ENCODE measurements around the gene LIG4. TPM values are rescaled to one million over a fixed set of nuclear protein-coding genes. Genes with fewer than 3 reads are reported as not detected.

The LIG4 gene
- total RNA-seq, 2 experiments from 2014 or later, result 11.0 to 15.1 TPM

GRCh38 chr13:108185223-108185622 lies 30.1 kb downstream of the LIG4 start:
- Histone ChIP-seq H3K79me2 (ENCODE audit: insufficient read depth, low read depth, low read length) (no peaks in the 10 kb centered on the region), H3K4me3 (ENCODE audit: low read depth, low read length, poor library complexity, severe bottlenecking) (no peak overlapping the region), H3K4me2 (ENCODE audit: low read length) (no peak overlapping the region), H4K20me1 (ENCODE audit: insufficient read depth, low read length) (no peaks in the 10 kb centered on the region), H2AFZ (ENCODE audit: low read length) (no peak overlapping the region), H3K27ac (ENCODE audit: low read depth, low read length, poor library complexity, severe bottlenecking) (no peak overlapping the region), H3K36me3 (ENCODE audit: insufficient read depth, low read length) (no peaks in the 10 kb centered on the region), H3K4me1 (ENCODE audit: insufficient read depth, low read length, poor library complexity, severe bottlenecking) (no peaks in the 10 kb centered on the region), H3K9me2 (ENCODE audit: insufficient read depth, low read length) (no peaks in the 10 kb centered on the region), H3K9me3 (ENCODE audit: low read length) (no peaks in the 10 kb centered on the region)
- intact Hi-C loops (cut with micrococcal nuclease; ENCODE audit: unreplicated experiment), result no loop called here
- ChIA-PET POLR2A (no interaction called here), CTCF (ENCODE audit: unreplicated experiment) (no interaction called here)
- TF ChIP-seq EZH2phosphoT487 (IDR thresholded peaks at IDR 0.05; ENCODE audit: borderline replicate concordance, low read depth, low read length) (no peak), CTCF (conservative IDR thresholded peaks at IDR 0.05; ENCODE audit: low read length) (no peak)
- DNase-seq (ENCODE audit: low spot score), result no peak
- no TSS peak for BruUV-seq (replicated peaks)

GRCh38 chr13:108182652-108183051 lies 32.7 kb downstream of the LIG4 start:
- ChIA-PET CTCF (ENCODE audit: unreplicated experiment) (no interaction called here), POLR2A (no interaction called here)
- H3K79me2 ChIP-seq (ENCODE audit: insufficient read depth, low read depth, low read length), result no peaks in the 10 kb centered on the region
- no peaks in the 10 kb centered on the region for H4K20me1 ChIP-seq (ENCODE audit: insufficient read depth, low read length)
- no peak overlapping the region for H3K4me2 ChIP-seq (ENCODE audit: low read length)
- no peak for TF ChIP-seq EZH2phosphoT487 (IDR thresholded peaks at IDR 0.05; ENCODE audit: borderline replicate concordance, low read depth, low read length)
- no peak for TF ChIP-seq CTCF (conservative IDR thresholded peaks at IDR 0.05; ENCODE audit: low read length)
- BruUV-seq (replicated peaks), result no TSS peak
- H3K27ac ChIP-seq (ENCODE audit: low read depth, low read length, poor library complexity, severe bottlenecking), result no peak overlapping the region
- H2AFZ ChIP-seq (ENCODE audit: low read length), result no peak overlapping the region
- no peaks in the 10 kb centered on the region for H3K36me3 ChIP-seq (ENCODE audit: insufficient read depth, low read length)
- no peaks in the 10 kb centered on the region for H3K4me1 ChIP-seq (ENCODE audit: insufficient read depth, low read length, poor library complexity, severe bottlenecking)
- intact Hi-C loops (cut with micrococcal nuclease; ENCODE audit: unreplicated experiment), result no loop called here
- H3K9me3 ChIP-seq (ENCODE audit: low read length), result no peaks in the 10 kb centered on the region
- H3K4me3 ChIP-seq (ENCODE audit: low read depth, low read length, poor library complexity, severe bottlenecking), result no peak overlapping the region
- no peaks in the 10 kb centered on the region for H3K9me2 ChIP-seq (ENCODE audit: insufficient read depth, low read length)
- DNase-seq (ENCODE audit: low spot score), result no peak

GRCh38 chr13:108178078-108178477 lies 37.3 kb downstream of the LIG4 start:
- H3K9me3 ChIP-seq (ENCODE audit: low read length), result no peaks in the 10 kb centered on the region
- H3K4me3 ChIP-seq (ENCODE audit: low read depth, low read length, poor library complexity, severe bottlenecking), result no peak overlapping the region
- no peak for DNase-seq (ENCODE audit: low spot score)
- no peaks in the 10 kb centered on the region for H3K9me2 ChIP-seq (ENCODE audit: insufficient read depth, low read length)
- H2AFZ ChIP-seq (ENCODE audit: low read length), result no peak overlapping the region
- H3K27ac ChIP-seq (ENCODE audit: low read depth, low read length, poor library complexity, severe bottlenecking), result no peak overlapping the region
- H3K4me2 ChIP-seq (ENCODE audit: low read length), result no peak overlapping the region
- H3K79me2 ChIP-seq (ENCODE audit: insufficient read depth, low read depth, low read length), result no peaks in the 10 kb centered on the region
- BruUV-seq (replicated peaks), result no TSS peak
- H3K4me1 ChIP-seq (ENCODE audit: insufficient read depth, low read length, poor library complexity, severe bottlenecking), result no peaks in the 10 kb centered on the region
- no peaks in the 10 kb centered on the region for H4K20me1 ChIP-seq (ENCODE audit: insufficient read depth, low read length)
- ChIA-PET POLR2A (no interaction called here), CTCF (ENCODE audit: unreplicated experiment) (no interaction called here)
- intact Hi-C loops (cut with micrococcal nuclease; ENCODE audit: unreplicated experiment), result loop anchor here (5.0 kb wide), 1 partner anchor 34 kb away; no protein-coding TSS in a partner anchor
- TF ChIP-seq EZH2phosphoT487 (IDR thresholded peaks at IDR 0.05; ENCODE audit: borderline replicate concordance, low read depth, low read length) (no peak), CTCF (conservative IDR thresholded peaks at IDR 0.05; ENCODE audit: low read length) (no peak)
- H3K36me3 ChIP-seq (ENCODE audit: insufficient read depth, low read length), result no peaks in the 10 kb centered on the region

Data from OCI-LY7 (cell line).